PC-9 (cell line): ENCODE measurements around the gene EXOSC7.

Source experiments
- CTCF ChIP-seq: fragments of 200-600 bp; sonication (generic); conservative IDR thresholded peaks from 2 replicates; pipeline ENCODE4 v1.6.1; 2017; ENCODE audit warnings: mixed run types, antibody characterized with exemption, mild to moderate bottlenecking, moderate library complexity
- EZH2 ChIP-seq: fragments of 200-600 bp; sonication (generic); IDR thresholded peaks from 2 replicates; pipeline ENCODE4 v1.8.0; 2017; ENCODE audit warnings: antibody characterized with exemption, low read depth

- no peak for TF ChIP-seq CTCF
- no peak for TF ChIP-seq EZH2
Observed at GRCh38 chr3:44960387-44961026, 15.5 kb upstream of the EXOSC7 start.
